IPS-11a (cell line): ENCODE results near the gene SORCS1.
"Not testable (repeated sequence)": the region's sequence is repeated elsewhere in the genome, so short reads cannot be mapped to it uniquely, and the experiment has no call there.

ENCODE experiments used
- H3K4me3 ChIP-seq: one replicate; pipeline ENCODE4 v1.5.1; 2013; ENCODE audit warnings: low read depth, low read length, control low read depth

SORCS1 gene

GRCh38 chr10:107054469-107055156 lies 109.9 kb downstream of the SORCS1 start:
- H3K4me3 ChIP-seq = no peak overlapping the region

- no peak overlapping the region for H3K4me3 ChIP-seq
Measured at GRCh38 chr10:107051769-107052168, 112.7 kb downstream of the SORCS1 start.

- H3K4me3 ChIP-seq = no peak overlapping the region
Measured at GRCh38 chr10:107043461-107043860, 121.0 kb downstream of the SORCS1 start.

GRCh38 chr10:107037192-107038122 lies 127.0 kb downstream of the SORCS1 start:
- no peak overlapping the region for H3K4me3 ChIP-seq

GRCh38 chr10:107033799-107034422 lies 130.6 kb downstream of the SORCS1 start:
- no peak overlapping the region for H3K4me3 ChIP-seq

GRCh38 chr10:107032700-107033401 lies 131.7 kb downstream of the SORCS1 start:
- H3K4me3 ChIP-seq = no peak overlapping the region

GRCh38 chr10:107031931-107032699 lies 132.4 kb downstream of the SORCS1 start:
- no peak overlapping the region for H3K4me3 ChIP-seq

GRCh38 chr10:107028236-107028635 lies 136.3 kb downstream of the SORCS1 start:
- no peak overlapping the region for H3K4me3 ChIP-seq

- no peak overlapping the region for H3K4me3 ChIP-seq
Measured at GRCh38 chr10:107025676-107026075, 138.8 kb downstream of the SORCS1 start.

- not testable (repeated sequence) for H3K4me3 ChIP-seq
Measured at GRCh38 chr10:107024033-107024432, 140.5 kb downstream of the SORCS1 start.

GRCh38 chr10:107022600-107023354 lies 141.7 kb downstream of the SORCS1 start:
- H3K4me3 ChIP-seq = no peak overlapping the region

- no peak overlapping the region for H3K4me3 ChIP-seq
Measured at GRCh38 chr10:107019154-107019553, 145.4 kb downstream of the SORCS1 start.

- H3K4me3 ChIP-seq = no peak overlapping the region
Measured at GRCh38 chr10:107013258-107014006, 151.1 kb downstream of the SORCS1 start.

- H3K4me3 ChIP-seq = no peak overlapping the region
Measured at GRCh38 chr10:107011992-107012391, 152.5 kb downstream of the SORCS1 start.

- no peak overlapping the region for H3K4me3 ChIP-seq
Measured at GRCh38 chr10:107011105-107011504, 153.4 kb downstream of the SORCS1 start.

- no peak overlapping the region for H3K4me3 ChIP-seq
Measured at GRCh38 chr10:107010531-107010930, 154.0 kb downstream of the SORCS1 start.

- H3K4me3 ChIP-seq = no peak overlapping the region
Measured at GRCh38 chr10:107004362-107004761, 160.1 kb downstream of the SORCS1 start.

GRCh38 chr10:107002068-107002467 lies 162.4 kb downstream of the SORCS1 start:
- H3K4me3 ChIP-seq = no peak overlapping the region
